CD4-positive, alpha-beta T cell treated with Interleukin-17A for 1 hour (primary cell): Measurements from ENCODE around the gene NOL3.

ENCODE experiments used
- DNase-seq: peaks from one replicate; pipeline ENCODE4 v3.0.0-alpha.2; 2020

The NOL3 gene

DNA sequence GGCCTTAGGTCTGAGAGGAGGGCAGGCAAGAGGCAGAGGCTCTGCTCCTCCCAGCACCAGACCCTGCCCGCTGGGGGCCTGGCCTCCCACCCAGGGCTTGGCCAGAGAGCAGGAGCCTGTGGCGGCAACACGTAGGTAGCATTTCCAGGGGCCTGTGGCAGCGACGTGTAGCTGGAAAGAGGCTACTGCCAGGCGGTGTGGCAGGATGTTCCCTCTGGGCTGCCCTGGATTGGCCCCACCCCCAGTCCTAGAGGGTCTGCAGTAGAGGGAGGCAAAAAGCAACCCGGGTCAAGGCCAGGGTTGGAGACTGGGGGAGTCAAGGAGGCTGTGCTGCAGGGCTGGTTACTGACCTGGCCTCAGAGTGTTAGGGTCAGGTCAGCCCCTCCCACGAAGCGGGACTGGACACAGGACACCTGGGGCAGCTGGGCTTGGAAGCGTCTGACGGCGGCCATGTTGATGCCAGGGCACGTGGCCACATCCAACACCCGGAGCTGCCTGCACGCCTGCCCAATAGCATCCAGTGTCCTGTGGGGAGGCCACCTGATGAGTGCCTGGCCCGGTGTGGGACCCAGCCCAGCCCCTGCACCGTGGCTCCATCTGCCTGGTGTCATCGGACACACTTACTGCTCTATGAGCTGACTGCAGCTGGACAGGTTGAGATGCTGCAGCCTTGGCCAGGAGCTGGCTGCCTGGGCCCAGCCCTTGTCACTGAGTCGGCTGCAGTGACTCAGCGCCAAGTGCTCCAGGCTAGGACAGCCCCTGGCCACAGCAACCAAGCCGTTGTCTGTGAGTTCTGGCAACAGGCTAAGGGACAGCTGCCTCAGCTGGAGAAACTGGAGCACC is 37.1 kb downstream of the NOL3 start:
- DNase-seq, result no peak

DNA sequence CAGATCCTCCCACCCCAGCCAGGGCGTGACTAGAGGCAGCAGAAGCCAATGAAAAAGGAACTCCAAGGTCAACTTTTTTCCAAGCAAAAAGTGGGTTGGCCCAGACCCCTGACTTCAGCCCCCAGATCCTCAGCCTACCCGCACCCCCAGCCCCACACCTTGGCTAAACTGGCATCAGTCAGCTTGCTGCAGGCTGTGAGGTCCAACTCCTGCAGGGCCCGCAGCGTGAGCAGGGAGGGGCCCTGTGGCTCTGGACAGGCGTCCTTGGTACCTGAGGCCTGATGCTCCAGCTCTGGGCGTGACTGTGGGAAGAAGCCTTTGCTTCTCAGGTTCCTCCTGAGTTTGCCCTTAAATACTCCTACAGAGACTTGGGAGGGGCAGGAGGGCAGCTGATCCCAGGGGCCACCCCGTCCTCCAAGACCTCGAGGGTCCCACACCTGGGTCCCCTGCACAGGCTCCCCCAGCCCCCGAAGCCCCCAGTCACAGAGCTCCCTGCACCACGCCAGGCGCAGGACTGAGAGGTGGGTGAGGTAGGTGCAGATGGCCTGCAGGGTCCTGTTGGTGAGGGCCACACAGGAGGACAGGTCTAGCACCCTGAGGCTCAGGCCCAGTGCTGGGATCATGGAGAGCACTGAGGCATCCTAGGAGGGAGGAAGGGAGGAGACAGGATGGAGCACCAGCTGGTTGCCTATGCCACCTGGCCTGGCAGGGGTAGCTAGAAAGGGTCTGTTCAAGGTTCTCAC is 38.0 kb downstream of the NOL3 start:
- DNase-seq, result no peak

GRCh38 chr16:67209565-67209964 is 39.2 kb downstream of the NOL3 start:
- DNase-seq, result no peak

DNA sequence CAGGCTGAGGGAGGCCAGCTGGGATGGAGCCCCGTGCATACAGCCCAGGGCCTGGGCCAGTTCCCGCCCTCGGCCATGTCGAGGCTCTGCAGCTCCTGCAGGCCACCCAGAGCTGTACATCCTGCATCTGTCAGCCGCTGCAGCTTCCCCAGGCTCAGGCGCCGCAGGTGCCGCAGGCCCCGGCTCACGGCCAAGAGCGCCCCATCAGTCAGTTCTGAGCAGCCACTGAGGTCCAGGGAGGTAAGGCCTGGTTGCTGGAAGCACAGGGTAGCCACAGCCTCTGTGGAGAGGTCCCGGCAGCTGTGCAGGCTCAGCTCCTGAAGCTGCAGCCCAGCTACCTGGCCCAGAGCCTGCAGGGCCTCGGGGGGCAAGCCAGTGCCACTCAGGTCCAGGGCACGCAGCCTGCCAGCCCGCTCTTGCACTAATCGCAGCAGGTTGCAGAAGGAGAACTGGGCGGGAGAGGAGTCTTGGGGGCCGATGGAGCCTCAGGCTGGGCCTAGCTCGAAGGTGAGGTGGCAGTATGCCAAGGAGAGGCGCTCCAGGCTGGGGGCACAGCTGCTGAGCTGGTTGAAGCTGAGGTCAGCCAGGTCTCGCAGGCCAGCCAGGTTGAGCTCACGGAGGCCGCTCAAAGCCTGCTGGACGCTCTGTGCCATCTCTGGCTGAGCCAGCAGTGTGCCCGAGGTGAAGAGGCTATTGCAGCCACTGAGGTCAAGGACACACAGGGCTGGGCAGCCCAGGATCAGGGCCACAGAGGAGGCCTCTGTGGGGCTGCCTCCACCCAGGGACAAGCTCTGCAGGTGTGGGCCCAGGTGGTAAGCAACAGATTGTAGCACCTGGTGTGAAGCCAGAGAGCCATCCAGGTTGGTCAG is 40.0 kb downstream of the NOL3 start:
- no peak for DNase-seq

DNA sequence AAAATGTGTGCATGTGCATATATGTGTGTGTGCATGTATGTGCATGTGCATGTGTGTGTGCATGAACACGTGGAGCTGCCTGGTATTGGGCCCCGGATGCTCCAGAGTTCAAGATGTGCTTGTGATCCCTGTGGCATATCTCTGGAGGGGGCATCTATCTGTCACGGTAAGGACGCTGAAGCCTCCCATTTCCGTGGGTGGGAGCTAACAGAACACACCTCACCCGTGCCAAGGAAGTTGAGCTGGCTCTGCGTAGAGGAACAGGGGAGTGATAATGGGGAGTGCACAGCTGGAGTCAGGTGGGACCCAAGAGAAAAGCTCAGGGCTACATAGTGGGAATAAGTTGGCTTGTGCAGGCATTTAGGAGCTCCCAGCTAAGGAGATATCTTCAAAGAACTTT is 41.3 kb downstream of the NOL3 start:
- DNase-seq, result no peak

DNA sequence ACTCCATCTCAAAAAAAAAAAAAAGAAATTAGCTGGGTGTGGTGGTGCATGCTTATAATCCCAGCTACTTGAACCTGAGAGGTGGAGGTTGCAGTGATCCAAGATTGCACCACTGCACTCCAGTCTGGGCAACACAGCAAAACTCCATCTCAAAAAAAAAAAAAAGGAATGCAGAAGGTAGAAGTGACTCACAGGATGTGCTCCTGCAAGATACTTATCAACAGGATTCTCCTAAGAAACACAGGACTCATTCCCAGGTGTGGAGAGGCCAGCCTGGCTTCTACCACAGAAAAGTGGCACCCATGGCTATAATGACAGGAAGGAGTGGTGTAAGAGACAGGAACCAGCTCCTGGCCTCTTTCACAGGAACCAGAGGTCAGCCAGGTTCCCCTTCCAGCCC is 42.4 kb downstream of the NOL3 start:
- no peak for DNase-seq

DNA sequence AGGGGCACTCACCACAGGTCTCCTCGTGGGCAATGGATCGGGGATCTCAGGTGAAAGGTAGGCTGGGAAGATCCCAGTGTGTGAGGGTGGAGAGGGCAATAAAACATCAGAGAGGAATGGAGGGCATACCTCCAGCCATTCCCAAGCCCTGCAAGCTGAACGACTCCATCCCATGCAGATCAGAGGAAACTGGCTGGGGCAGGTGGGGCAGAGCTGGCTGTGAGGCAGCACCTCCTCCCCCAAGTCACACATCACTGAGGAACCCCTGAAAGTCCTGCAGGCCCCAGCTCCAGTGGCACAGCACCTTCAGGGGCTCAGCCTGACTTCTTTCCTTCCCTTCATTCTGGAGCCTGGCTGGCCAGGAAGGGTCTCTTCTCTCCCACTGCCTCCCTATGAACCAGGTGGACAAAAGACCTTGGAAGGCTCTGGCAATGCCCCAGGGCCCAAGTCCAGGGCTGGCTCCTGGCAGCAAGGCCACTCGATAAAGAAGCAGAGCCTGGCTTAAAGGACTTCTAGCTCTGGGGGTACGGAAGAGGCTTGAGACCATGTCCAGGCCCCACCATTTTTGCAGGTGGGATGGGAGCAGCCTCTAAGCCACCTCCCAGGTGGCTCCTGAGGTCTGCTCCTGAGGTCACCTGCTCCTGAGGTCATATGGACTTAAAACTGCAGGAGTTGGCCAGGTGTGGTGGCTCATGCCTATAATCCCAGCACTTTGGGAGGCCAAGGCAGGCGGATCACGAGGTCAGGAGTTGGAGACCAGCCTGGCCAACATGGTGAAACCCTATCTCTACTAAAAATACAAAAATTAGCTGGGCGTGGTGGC is 43.1 kb downstream of the NOL3 start:
- no peak for DNase-seq

- no peak for DNase-seq
Observed at GRCh38 chr16:67215706-67216105, 45.4 kb downstream of the NOL3 start.

GRCh38 chr16:67216612-67217490 is 46.5 kb downstream of the NOL3 start:
- no peak for DNase-seq

DNA sequence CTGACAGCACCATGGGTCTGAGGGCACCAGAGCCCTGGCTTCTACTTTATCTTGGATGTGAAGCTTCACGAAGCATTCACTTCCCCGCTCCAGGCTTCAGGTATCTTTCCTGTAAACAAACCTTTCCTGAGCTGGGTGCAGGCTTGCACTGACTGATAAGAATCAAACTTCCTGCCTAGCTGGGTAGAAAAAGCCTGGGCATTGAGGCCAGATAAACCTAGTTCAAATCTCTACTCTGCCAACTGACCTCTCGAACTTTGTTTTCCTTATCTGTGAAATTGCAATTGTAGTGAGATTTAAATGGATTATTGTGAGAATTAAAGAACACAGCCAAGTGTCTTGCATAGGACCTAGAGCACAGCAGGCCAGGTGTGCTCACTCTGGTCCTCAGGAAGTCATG is 53.7 kb downstream of the NOL3 start:
- no peak for DNase-seq
